Activated CD4-positive, alpha-beta T cell treated with anti-CD3 and anti-CD28 coated beads, Interleukin-2, amount 50 U/mL, for 24 hours (primary cell): ENCODE results near the gene C3orf38.
"Not testable (repeated sequence)": the region's sequence is repeated elsewhere in the genome, so short reads cannot be mapped to it uniquely, and the experiment has no call there.

Experiments
- DNase-seq, 2 donors: peaks; one replicate each; pipeline ENCODE4 v3.0.0-alpha.2; 2020; ENCODE audit warnings: low read depth in 1 of 2, low spot score in 1 of 2

Gene C3orf38

DNA sequence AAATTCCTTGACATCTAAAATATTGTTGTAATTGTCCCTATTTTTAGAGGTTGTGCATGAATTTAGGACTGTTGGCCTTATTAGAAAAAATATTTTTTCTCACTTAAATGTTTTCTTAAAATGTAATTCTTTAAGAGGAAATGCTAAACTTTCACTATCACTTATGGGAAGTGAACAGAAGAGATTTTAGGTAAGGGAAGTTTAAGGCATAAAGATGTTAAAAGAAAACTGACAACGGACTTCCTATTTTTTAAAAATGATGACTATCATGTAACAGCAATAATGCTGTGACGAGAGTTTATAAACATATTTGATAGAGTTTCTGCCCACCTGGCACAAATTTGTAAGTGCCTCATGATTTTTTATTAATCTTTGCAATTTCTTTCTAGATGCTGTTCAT is 3.1 kb downstream of the C3orf38 start:
- DNase-seq: no peak

DNA sequence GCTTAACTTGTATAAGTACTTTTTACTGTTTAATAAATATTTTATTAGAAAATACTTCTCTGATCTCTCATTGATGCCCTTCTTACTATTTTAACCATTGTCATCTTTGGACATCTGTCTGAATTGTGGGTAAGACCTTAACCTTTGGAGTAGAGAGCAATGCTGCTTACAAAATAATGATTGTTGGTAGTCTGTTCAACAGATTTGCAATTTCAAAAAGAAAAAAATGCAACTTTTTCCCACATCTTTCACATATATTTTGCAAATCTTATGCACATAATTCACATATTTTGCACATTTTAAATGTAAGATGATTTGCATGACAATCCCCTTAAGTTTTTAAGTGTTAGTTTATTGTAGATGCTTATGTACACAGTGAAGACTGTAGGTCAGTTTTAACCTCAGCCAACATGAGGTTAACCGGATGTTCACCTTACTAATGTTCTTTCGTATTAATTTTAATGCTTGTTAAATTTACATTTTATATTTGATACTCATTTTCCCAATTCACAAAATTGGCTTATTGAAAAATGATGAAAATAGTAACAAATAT is 16.7 kb downstream of the C3orf38 start:
- DNase-seq: no peak

DNA sequence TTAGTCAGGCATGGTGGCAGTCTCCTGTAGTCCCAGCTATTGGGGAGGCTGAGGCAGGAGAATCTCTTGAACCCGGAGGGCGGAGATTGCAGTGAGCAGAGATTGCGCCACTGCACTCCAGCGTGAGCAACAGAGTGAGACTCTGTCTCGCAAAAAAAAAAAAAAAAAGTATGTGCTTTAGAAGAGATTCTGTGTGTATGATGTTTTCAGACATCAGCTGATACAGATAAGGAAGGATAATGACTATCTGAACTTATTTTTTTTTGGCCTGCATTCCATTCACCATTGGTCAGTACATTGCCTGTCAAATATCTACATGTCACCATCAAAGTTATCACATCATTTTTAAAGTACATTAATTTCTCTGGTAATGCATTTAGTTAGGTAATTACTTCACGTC is 17.4 kb downstream of the C3orf38 start:
- DNase-seq: no peak

DNA sequence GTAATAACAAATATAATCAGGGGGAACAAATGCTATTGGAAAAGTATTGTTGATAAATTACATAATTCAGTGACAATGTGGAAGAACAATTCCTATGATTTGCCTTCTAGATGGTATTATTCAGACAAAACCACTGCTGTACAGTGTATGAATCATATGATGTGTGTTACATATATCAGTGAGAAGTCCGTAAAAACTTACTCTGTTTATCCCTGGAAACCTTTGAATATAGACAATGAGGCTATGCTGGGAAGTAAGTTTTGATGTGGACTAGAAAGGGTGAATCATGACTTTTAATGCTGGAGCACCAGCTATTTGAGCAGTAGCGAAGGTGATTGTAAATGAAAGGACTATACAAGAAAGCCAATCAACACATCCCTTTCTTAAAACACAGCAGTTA is 17.9 kb downstream of the C3orf38 start:
- DNase-seq: no peak

DNA sequence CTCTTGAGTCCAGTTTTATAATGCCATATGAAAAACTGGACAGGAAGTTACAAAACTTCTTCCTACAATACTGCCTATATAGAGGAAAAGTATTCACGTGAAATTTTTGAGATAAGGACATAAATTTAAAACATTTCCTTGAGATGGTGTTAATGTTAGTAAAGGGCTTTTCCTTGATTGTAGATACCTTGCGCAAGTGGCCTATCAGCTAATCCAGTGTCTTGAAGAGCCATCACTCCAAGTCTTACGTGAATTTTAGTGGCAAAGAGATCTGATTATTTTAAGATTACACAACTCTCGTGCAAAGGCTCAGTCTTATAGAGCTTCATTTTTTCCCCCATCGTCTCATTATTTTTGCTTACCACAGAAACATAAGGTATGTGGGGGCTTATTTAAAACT is 18.4 kb downstream of the C3orf38 start:
- no peak for DNase-seq

DNA sequence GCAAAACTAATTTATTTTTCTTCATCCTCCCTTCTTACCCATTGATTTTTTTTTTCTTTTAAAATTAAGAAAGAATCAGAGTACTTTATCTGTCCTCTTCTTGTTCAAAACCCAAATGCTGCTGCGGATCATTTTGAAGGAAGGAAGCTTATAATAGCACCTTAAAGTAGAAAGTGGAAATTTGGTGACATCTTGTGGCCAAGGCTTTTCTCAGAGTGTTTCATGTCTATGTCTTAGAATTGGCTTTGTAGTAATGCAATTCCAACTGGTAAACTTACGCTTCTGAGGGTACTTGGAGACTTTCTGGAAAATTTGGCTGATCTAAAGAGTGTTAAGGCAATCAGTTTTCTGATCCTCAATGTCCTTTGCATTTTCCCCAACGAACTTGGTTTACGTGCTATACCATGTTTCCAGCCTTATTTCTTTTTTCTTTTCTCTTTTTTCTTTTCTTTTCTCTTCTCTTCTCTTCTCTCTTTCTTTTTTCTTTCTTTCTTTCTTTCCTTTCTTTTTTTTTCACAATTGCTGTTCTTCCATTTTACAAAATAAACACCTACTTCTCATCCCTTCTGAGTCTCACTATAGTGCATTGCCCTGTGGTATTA is 30.7 kb downstream of the C3orf38 start:
- peak in 1 of 2 donors; percentile 11 for DNase-seq

DNA sequence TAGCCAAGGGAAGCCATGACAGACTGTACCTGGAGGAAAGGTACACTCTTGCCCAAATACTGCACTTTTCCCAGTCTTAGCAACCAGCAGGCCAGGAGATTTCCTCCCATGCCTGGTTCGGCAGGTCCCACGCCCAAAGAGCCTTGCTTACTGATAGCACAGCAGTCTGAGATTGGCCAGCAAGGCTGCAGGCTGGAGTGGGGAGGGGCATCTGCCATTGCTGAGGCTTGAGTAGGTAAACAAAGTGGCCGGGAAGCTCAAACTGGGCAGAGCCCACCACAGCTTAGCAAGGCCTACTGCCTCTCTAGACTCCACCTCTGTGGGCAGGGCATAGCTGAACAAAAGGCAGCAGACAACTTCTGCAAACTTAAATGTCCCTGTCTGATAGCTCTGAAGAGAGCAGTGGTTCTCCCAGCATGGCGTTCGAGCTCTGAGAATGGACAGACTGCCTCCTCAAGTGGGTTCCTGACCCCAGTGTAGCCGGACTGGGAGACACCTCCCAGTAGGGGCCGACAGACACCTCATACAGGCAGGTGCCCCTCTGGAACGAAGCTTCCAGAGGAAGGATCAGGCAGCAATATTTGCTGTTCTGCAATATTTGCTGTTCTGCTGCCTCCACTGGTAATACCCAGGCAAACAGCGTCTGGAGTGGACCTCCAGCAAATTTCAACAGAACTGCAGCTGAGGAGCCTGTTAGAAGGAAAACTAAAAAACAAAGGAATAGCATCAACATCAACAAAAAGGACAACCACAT is 32.6 kb downstream of the C3orf38 start:
- not testable (repeated sequence) for DNase-seq

DNA sequence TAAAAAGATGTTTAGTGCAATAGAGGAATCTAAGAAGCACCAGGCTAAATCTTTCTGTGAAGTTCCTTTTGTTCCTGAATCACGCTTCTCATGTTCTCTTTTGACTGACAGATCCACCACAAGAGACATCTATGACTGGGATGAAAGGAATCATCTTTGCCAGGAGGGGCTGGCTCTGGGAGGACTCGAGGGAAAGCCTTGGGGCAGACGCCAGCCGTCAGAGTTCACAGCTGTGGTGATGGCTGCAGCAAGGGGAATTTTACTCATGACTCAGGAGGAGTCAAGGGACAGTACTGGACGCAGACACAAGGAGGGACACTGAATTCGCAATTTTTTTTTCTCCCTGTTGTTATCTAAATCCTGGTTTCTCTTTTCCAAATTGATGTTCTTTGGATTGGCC is 38.7 kb downstream of the C3orf38 start:
- no peak for DNase-seq

DNA sequence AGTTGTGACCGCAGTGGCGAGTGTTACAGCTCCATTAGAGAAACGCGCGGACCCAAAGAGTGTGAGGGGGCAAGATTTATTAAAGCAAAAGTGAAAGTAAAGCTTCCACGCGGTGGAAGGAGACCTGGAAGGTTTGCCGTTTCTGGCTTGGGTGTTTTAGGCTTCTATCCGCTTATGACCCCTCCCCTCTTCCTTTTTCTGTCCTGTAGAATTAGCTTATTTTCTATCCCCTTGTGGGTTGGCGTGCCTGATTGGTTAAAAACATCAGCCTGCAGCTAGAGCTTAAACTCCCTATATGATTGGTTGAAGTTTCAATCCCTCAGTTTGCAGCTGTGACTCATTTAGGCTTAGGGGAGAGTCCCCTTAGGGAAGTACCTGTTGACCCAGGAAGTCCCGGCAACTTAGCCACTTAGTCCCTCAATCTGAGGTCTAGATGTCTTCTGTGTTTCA is 39.6 kb downstream of the C3orf38 start:
- no peak for DNase-seq

DNA sequence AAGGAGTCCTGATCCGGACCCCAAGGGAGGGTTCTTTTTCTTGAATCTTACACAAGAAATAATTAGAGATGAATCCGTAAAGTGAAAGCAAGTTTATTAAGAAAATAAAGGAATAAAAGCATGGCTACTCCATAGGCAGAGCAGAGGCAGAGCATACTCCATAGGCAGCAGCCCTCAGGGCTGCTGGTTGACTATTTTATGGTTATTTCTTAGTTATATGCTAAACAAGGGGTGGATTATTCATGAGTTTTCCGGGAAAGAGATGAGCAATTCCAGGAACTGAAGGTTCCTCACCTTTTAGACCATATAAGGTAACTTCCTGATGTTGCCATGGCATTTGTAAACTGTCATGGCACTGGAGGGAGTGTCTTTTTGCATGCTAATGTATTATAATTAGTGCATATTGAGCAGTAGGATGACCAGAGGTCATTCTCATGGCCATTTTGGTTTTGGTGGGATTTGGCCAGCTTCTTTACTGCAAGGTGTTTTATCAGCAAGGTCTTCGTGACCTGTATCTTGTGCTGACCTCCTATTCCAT is 42.2 kb downstream of the C3orf38 start:
- no peak for DNase-seq

DNA sequence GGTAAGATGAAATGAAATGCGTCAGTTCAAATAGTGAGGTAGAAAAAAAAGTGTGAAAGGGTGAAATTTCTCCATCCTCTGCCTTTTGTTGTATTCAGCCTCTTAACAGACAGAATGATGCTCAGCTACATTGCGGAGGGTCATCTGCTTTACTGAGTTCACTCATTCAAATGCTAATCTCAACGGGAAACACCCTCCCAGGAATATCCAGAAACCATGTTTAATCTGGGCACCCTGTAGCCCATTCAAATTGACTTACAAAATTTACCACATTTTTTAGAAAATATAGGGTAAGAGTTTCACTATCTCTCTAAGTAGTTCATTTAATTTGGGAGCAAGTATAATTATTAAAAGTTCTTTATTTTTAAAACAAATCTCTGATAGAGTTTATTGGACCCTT is 42.9 kb downstream of the C3orf38 start:
- no peak for DNase-seq

DNA sequence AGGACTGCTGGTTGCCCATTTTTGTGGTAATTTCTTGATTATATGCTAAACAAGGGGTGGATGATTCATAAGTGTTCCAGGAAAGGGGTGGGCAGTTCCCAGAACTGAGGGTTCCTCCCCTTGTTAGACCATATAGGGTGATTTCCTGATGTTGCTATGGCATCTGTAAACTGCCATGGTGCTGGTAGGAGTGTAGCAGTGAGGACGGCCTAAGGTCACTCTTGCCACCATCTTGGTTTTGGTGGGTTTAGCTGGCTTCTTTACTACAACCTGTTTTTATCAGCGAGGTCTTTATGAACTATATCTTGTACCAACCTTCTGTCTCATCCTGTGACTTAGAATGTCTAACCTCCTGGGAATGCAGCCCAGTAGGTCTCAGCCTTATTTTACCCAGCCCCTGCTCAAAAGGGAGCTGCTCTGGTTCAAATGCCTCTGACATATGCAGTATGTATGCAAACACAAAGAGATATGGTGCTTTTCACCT is 46.2 kb downstream of the C3orf38 start:
- no peak for DNase-seq

DNA sequence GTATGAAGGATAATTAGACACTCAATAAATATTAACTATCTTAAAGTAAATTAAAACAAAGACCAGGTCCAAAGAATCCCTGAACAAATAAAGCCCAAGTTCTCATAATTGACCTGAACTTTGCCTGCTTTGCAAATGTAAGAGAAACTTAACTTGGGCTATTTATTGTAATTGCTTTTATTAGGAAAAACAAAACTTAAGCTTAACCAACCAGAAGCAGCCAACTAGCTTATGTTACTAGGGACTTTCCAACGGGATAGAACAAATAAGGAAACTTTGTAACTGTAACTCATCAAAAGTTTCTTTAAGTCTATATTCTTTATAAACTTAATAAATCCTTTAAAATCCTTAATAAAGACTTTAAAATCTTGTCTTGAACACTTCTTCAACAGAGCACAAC is 48.4 kb downstream of the C3orf38 start:
- no peak for DNase-seq

DNA sequence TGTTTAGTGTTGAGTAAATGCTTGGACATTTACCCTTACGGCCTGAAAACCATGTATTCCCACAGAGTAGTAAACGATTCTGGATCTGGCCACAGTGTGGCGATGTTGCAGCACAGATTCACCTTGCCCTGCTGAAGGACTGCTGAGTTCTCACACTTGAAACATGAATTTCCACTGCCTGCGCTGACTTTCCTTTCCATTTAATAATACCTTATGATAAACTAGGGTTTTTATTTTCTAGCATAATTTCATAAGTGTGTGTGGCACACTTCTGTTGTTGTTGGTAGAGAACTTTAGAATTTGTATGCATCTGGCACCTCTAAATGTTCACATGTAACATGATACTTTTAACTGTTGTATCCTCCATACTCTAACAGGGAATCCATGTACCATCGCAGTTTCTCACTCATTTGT is 53.9 kb downstream of the C3orf38 start:
- DNase-seq: peak in 1 of 2 donors; percentile 27
